ENCODE results near the gene PBXIP1. TPM values are rescaled to one million over a fixed set of nuclear protein-coding genes. Genes with fewer than 3 reads are reported as not detected.

PBXIP1 gene
- total and polyA plus RNA-seq, 2 of the 13 experiments (the other 11 are each of a cell fraction or from before 2014, with no cell fraction given), result 16.3 to 31.9 TPM

DNA sequence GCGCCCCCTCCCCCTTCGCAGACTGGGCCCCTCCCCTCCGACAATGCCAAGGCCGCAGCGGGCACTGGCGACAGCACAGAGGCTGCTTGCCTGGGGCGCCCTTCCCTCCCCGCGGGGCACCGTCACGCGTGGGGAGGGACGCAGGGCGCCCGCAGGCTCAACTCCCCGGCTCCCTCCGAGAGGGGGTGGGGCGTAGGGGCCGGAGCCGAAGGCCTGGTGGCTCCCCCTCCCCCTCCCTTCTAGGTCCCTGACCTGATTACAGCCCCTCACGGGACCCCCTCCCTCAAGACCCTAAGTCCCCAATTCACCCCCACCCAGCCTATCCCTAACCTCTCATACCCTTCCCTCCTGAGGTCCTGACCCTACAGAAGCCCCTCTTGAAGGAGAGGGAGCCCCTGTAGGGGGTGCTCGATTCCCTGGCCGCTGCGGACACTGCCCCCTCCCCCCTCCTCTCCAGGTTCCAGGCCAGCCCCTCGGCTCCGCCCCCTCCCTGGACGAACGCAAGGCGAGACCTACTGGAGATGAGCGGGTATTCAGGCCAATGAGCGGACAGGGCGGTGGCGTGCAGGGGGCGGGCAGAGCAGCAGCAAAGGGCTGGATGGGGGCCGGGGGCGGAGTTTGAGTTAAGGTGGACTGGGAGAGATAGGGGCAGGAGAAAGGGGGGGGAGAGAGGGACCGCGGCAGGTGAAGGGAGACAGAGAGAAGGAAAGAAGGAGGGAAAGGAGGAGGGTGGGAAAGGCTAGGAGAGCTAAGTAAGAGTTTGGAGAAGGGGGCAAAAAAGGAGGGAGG is 46.0 kb upstream of the PBXIP1 start (continued):
- TF ChIP-seq ZNF577 (CRISPR knock-in tag; IDR thresholded peaks at IDR 0.05; ENCODE audit: borderline replicate concordance, low read depth), result no peak
- TF ChIP-seq, protein P1, sequence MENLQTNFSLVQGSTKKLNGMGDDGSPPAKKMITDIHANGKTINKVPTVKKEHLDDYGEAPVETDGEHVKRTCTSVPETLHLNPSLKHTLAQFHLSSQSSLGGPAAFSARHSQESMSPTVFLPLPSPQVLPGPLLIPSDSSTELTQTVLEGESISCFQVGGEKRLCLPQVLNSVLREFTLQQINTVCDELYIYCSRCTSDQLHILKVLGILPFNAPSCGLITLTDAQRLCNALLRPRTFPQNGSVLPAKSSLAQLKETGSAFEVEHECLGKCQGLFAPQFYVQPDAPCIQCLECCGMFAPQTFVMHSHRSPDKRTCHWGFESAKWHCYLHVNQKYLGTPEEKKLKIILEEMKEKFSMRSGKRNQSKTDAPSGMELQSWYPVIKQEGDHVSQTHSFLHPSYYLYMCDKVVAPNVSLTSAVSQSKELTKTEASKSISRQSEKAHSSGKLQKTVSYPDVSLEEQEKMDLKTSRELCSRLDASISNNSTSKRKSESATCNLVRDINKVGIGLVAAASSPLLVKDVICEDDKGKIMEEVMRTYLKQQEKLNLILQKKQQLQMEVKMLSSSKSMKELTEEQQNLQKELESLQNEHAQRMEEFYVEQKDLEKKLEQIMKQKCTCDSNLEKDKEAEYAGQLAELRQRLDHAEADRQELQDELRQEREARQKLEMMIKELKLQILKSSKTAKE (CRISPR knock-in tag; IDR thresholded peaks at IDR 0.05; ENCODE audit: borderline replicate concordance), result no peak
- TF ChIP-seq, protein P2, sequence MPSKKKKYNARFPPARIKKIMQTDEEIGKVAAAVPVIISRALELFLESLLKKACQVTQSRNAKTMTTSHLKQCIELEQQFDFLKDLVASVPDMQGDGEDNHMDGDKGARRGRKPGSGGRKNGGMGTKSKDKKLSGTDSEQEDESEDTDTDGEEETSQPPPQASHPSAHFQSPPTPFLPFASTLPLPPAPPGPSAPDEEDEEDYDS (CRISPR knock-in tag; IDR thresholded peaks at IDR 0.05), result peak; percentile 86
- no peak for TF ChIP-seq ZNF75D (CRISPR knock-in tag; IDR thresholded peaks at IDR 0.05; ENCODE audit: borderline replicate concordance)
- TF ChIP-seq ZNF607 (CRISPR knock-in tag; IDR thresholded peaks at IDR 0.05; ENCODE audit: borderline replicate concordance), result 0 out of 2 replicates have a peak, but pooled peaks have one; percentile 16
- no peak for TF ChIP-seq SOX6 (IDR thresholded peaks at IDR 0.05)
- TF ChIP-seq SOX6 (CRISPR knock-in tag; IDR thresholded peaks at IDR 0.05), result no peak
- no peak for TF ChIP-seq IRX3 (CRISPR knock-in tag; IDR thresholded peaks at IDR 0.05; ENCODE audit: borderline replicate concordance, low read depth)
- TF ChIP-seq, protein P3, sequence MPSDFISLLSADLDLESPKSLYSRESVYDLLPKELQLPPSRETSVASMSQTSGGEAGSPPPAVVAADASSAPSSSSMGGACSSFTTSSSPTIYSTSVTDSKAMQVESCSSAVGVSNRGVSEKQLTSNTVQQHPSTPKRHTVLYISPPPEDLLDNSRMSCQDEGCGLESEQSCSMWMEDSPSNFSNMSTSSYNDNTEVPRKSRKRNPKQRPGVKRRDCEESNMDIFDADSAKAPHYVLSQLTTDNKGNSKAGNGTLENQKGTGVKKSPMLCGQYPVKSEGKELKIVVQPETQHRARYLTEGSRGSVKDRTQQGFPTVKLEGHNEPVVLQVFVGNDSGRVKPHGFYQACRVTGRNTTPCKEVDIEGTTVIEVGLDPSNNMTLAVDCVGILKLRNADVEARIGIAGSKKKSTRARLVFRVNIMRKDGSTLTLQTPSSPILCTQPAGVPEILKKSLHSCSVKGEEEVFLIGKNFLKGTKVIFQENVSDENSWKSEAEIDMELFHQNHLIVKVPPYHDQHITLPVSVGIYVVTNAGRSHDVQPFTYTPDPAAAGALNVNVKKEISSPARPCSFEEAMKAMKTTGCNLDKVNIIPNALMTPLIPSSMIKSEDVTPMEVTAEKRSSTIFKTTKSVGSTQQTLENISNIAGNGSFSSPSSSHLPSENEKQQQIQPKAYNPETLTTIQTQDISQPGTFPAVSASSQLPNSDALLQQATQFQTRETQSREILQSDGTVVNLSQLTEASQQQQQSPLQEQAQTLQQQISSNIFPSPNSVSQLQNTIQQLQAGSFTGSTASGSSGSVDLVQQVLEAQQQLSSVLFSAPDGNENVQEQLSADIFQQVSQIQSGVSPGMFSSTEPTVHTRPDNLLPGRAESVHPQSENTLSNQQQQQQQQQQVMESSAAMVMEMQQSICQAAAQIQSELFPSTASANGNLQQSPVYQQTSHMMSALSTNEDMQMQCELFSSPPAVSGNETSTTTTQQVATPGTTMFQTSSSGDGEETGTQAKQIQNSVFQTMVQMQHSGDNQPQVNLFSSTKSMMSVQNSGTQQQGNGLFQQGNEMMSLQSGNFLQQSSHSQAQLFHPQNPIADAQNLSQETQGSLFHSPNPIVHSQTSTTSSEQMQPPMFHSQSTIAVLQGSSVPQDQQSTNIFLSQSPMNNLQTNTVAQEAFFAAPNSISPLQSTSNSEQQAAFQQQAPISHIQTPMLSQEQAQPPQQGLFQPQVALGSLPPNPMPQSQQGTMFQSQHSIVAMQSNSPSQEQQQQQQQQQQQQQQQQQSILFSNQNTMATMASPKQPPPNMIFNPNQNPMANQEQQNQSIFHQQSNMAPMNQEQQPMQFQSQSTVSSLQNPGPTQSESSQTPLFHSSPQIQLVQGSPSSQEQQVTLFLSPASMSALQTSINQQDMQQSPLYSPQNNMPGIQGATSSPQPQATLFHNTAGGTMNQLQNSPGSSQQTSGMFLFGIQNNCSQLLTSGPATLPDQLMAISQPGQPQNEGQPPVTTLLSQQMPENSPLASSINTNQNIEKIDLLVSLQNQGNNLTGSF (CRISPR knock-in tag; IDR thresholded peaks at IDR 0.05), result no peak; the same call in 1 of the 2 replicates
- no peak for TF ChIP-seq ZNF615 (CRISPR knock-in tag; IDR thresholded peaks at IDR 0.05; ENCODE audit: borderline replicate concordance)
- TF ChIP-seq ARNT (IDR thresholded peaks at IDR 0.05), result no peak
- peak; percentile 66; the same call in 1 of the 2 replicates for TF ChIP-seq HNRNPL (IDR thresholded peaks at IDR 0.05; ENCODE audit: low read depth, low read length)
- no peak for TF ChIP-seq ZNF224 (CRISPR knock-in tag; IDR thresholded peaks at IDR 0.05)
- TF ChIP-seq YY1 (IDR thresholded peaks at IDR 0.05; ENCODE audit: insufficient read depth, insufficient replicate concordance, low read depth, low read length), result peak; percentile 11
- no peak for TF ChIP-seq GZF1 (CRISPR knock-in tag; IDR thresholded peaks at IDR 0.05)
- peak; percentile 5; the same call in 1 of the 2 replicates for TF ChIP-seq POLR2G (IDR thresholded peaks at IDR 0.05; ENCODE audit: low read depth, low read length)
- TF ChIP-seq ZNF644 (CRISPR knock-in tag; IDR thresholded peaks at IDR 0.05; ENCODE audit: low read depth), result no peak
- TF ChIP-seq ZNF430 (CRISPR knock-in tag; IDR thresholded peaks at IDR 0.05), result peak; percentile 6; the same call in 1 of the 2 replicates
- TF ChIP-seq, protein P4, sequence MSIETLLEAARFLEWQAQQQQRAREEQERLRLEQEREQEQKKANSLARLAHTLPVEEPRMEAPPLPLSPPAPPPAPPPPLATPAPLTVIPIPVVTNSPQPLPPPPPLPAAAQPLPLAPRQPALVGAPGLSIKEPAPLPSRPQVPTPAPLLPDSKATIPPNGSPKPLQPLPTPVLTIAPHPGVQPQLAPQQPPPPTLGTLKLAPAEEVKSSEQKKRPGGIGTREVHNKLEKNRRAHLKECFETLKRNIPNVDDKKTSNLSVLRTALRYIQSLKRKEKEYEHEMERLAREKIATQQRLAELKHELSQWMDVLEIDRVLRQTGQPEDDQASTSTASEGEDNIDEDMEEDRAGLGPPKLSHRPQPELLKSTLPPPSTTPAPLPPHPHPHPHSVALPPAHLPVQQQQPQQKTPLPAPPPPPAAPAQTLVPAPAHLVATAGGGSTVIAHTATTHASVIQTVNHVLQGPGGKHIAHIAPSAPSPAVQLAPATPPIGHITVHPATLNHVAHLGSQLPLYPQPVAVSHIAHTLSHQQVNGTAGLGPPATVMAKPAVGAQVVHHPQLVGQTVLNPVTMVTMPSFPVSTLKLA (IDR thresholded peaks at IDR 0.05), result peak; percentile 59; the same call in 1 of the 2 replicates
